HCEC 1CT (cell line): ENCODE results near the gene KCNIP2.

Experiments
- DNase-seq: peaks from one replicate; pipeline ENCODE4 v3.0.0-alpha.2; 2017

KCNIP2 gene

GRCh38 chr10:101843032-101844021 lies at the start of gene KCNIP2:
Gene KCNIP2 (minus strand): TSS chr10:101843800. CDS start chr10:101843568, 232 bp downstream.
- DNase-seq = no peak

DNA sequence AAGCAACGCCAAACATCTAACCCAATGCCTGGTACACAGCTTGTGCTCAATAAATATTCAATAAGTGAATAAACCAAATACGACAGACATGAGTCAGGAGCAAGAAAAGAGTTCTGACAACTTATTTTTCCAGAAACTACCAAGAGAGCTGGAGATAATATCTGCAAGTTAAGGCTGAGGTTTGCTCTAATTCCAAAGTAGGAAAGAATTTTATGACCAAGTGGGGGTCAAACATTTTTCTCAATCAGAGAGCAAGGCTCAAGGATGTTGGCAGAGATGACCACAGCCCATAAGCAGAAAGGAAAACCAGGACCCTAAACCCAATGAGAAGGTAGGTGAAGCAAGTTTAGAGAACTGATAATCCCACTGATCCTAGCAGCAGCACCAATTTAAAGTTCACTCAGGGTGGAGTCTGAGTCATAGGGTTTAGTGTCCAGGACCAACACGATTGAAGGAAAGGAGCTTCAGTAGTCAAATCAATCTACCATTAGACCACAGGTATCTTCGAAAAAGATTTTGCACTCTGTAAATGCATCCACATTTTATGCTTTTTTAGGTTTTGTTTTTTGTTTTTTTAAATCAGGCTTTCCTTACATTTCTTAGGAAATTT lies 49.3 kb upstream of the KCNIP2 start:
- DNase-seq = peak; percentile 19

DNA sequence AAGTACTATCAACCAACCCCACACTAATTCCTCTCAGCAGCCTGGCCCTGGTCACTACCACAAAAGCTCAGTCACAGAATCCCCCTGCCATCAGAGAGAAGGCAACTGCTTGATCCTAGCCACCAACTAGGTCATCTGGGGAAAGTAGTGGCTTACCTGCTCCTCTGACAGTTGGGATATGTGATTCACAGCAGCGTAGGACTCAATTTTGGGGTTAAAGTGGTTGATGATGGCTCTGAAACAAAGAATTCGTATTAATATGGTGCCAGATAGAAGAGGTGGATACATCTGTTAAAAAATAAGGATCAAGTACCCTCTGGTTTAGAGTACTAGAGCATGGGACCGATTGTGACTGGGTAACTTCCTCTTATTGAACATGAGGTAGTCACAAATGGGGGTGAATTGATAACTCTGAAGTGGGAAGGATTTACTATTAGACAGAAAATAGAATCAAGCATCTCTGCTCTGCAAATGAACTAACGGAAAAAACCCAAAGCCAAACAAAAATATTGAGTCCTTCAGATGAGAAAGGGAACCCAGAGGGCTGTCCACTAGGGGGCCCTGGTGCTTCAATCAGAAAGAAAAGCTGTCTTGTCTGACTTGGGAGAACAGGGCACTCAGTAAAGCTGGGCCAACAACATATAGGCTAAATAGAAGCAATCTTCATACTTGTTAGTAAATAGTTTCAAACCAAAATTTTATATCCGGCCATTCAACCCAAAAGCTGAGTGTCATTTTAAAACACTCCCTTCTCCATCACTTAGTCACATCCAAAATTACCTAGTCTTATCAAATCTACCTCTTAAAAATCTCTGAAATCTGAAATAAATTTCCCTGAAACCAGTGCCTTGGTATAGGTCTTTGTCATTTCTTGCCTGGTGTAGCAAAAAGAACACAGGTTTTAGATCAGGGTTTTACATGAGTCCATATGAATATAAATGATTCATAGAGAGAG lies 45.9 kb upstream of the KCNIP2 start:
- peak; percentile 60 for DNase-seq

GRCh38 chr10:101888251-101888949 lies 44.8 kb upstream of the KCNIP2 start:
- no peak for DNase-seq

- no peak for DNase-seq
Observed at GRCh38 chr10:101887775-101888174, 44.2 kb upstream of the KCNIP2 start.

DNA sequence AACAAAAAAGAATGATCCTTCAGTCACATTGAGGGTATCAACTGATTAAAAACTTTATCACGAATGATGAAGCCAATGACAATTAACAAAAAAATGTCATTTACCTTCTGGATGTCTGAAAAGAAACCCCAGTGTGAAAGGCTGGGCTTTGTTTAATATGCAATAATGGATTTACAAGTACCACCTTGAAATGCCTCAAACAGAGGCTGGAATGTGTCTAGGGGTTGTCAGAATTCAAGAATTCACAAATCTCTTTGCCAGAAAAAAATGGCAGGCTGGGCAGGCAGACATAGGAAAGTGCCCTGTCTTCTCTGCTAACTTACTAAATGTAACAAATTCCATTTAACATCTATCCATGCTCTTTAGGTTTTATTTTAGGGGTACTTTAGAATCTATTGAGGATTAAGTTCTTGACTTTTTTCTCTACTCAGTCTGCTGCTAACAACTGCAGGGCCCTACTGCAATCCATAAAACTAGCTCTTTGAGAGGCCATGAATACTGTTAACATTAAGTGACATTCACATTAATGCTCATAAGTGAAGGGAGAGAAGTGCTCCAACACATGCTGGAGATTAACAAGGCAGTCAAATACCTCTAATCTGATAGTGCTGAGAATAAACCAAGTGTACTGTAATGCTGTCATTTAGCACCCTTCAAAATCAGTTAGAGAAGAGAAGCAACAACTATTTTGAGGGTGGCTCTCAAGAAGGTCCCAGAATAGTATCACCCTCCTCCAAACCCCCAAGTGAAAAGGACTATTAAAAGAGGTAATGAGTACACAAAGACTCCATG lies 43.1 kb upstream of the KCNIP2 start:
- no peak for DNase-seq

GRCh38 chr10:101881036-101881774 lies 37.6 kb upstream of the KCNIP2 start:
- DNase-seq = no peak

- no peak for DNase-seq
Observed at GRCh38 chr10:101880232-101880573, 36.6 kb upstream of the KCNIP2 start.

DNA sequence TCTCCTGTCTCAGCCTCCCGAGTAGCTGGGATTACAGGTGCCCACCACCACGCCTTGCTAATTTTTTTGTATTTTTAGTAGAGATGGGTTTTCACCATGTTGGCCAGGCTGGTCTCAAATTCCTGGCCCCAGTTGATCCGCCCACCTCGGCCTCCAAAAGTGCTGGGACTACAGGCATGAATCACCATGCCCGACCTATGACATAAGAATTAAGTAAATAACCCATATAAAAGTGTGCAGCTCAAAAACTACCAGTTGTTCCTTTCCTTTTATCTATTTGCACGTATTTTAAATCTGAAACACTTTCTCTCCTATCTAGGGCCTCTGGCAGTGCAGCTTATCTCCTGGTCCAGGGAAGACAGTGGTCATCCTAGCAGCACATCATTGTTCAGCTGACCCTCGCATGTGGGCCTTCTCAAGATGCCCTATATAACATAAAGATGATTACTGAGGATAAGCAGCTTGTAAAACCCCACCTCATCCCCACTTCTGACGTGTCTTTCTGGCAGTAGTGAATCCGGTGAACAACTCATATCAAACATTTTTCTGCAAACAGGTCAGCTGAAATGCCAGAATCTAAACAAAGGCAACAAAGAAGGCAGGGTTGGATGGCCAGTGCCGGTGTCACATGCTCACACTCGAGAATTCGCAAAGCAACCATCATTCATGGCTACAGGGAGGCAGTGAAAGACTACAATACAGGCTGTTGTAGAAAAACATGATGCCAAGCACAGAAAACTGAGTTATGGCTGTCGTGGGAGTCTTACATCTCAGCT lies 36.0 kb upstream of the KCNIP2 start:
- DNase-seq = peak; percentile 84

DNA sequence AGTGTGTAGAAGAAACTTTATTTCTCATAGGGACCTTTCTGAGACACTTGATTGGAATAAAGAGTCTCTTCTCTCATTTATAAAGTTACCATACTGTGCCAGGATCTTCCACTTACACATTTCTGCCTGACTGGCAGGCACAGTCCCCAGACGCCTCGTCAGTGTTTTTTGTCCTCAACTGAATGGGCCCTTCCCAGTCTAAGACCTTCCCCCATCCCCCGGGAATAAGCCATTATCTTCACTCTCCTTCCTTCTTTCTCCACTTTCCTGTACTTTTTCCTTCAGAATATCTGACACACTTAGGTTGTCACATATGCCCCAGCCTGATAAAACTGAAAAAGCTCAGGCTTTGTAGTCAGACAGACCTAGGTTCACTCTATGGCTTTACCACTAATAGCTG lies 35.3 kb upstream of the KCNIP2 start:
- DNase-seq = no peak

- no peak for DNase-seq
Observed at GRCh38 chr10:101875068-101875688, 31.6 kb upstream of the KCNIP2 start.

DNA sequence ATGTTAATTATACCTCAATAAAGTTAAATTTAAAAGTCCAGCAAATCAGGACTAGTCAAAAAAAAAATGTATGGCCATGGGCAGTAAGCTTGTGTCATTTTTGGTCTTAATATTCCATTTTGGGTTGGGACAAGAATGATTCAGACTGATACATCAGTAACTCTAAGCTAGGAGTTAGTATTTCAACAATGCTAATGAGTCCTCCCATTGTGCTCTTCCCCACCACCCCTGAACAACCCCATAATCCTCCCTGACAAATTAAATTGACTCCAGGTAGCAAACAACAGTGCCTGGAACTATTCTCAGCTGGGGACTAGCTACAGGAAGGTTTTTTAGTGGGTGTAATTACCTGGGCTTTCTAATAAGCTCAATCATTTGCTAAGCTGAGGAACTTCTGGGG lies 30.7 kb upstream of the KCNIP2 start:
- no peak for DNase-seq

- no peak for DNase-seq
Observed at GRCh38 chr10:101867931-101868330, 24.3 kb upstream of the KCNIP2 start.

GRCh38 chr10:101859530-101859929 lies 15.9 kb upstream of the KCNIP2 start:
- DNase-seq = no peak

- no peak for DNase-seq
Observed at GRCh38 chr10:101858723-101859500, 15.3 kb upstream of the KCNIP2 start.

- DNase-seq = no peak
Observed at GRCh38 chr10:101857802-101858476, 14.3 kb upstream of the KCNIP2 start.

DNA sequence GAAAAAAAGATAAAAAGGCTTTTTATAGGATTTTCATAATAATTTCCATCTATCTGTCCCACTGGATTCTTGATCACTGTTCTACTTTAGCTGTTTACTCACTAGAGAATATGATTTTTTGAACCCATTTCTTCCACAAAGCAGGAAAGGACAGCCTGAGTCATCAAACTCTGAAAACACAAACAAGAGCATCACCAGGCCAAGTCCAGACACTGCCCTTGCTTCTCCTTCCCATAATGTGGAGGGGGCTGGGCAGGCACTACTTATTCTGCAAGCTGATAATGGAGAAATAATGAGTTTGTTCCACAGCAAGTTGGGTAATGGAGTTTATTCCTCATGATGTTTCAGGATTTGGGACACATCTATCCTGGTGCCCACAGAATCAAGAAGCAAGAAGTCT lies 13.0 kb upstream of the KCNIP2 start:
- peak; percentile 59 for DNase-seq
